HG03097 (cell line): Measurements from ENCODE around the gene TBCEL.
"Not testable (repeated sequence)": the region's sequence is repeated elsewhere in the genome, so short reads cannot be mapped to it uniquely, and the experiment has no call there.

Experiments
- ATAC-seq: cut with Tn5 transposase; IDR thresholded peaks from one replicate; pipeline ENCODE4 v1.9.1; 2021; ENCODE audit not compliant: unreplicated experiment, low FRiP score

The TBCEL gene

GRCh38 chr11:121104312-121104762 lies 80.4 kb downstream of the TBCEL start:
- ATAC-seq, result no peak

GRCh38 chr11:121105063-121105480 lies 81.2 kb downstream of the TBCEL start:
- ATAC-seq, result no peak

- ATAC-seq, result no peak
Measured at GRCh38 chr11:121105481-121106195, 81.7 kb downstream of the TBCEL start.

GRCh38 chr11:121106812-121107211 lies 82.9 kb downstream of the TBCEL start:
- no peak for ATAC-seq

- ATAC-seq, result no peak
Measured at GRCh38 chr11:121108413-121108812, 84.5 kb downstream of the TBCEL start.

- ATAC-seq, result no peak
Measured at GRCh38 chr11:121109471-121109870, 85.6 kb downstream of the TBCEL start.

- no peak for ATAC-seq
Measured at GRCh38 chr11:121109916-121110586, 86.1 kb downstream of the TBCEL start.

- ATAC-seq, result no peak
Measured at GRCh38 chr11:121110871-121111724, 87.2 kb downstream of the TBCEL start.

GRCh38 chr11:121112498-121113455 lies 88.9 kb downstream of the TBCEL start:
- ATAC-seq, result no peak

- ATAC-seq, result no peak
Measured at GRCh38 chr11:121113611-121114010, 89.7 kb downstream of the TBCEL start.

- not testable (repeated sequence) for ATAC-seq
Measured at GRCh38 chr11:121115024-121115423, 91.1 kb downstream of the TBCEL start.

- ATAC-seq, result no peak
Measured at GRCh38 chr11:121117788-121118187, 93.9 kb downstream of the TBCEL start.

- no peak for ATAC-seq
Measured at GRCh38 chr11:121119440-121119839, 95.5 kb downstream of the TBCEL start.

GRCh38 chr11:121122328-121122727 lies 98.4 kb downstream of the TBCEL start:
- no peak for ATAC-seq

GRCh38 chr11:121123496-121124069 lies 99.7 kb downstream of the TBCEL start:
- ATAC-seq, result no peak

- ATAC-seq, result no peak
Measured at GRCh38 chr11:121127809-121128208, 103.9 kb downstream of the TBCEL start.

- no peak for ATAC-seq
Measured at GRCh38 chr11:121129362-121130340, 105.7 kb downstream of the TBCEL start.

GRCh38 chr11:121131656-121132055 lies 107.8 kb downstream of the TBCEL start:
- no peak for ATAC-seq
